Activated naive CD4-positive, alpha-beta T cell treated with anti-CD3 and anti-CD28 coated beads, Interleukin-2, amount 50 U/mL, for 72 hours (primary cell): ENCODE data around the gene CD8B2. TPM values are rescaled to one million over a fixed set of nuclear protein-coding genes. Genes with fewer than 3 reads are reported as not detected.
"Not testable (repeated sequence)": the region's sequence is repeated elsewhere in the genome, so short reads cannot be mapped to it uniquely, and the experiment has no call there.

ENCODE experiments used
- ATAC-seq, 2 donors: fragments of 150-1000 bp; cut with Tn5 transposase; 2 replicates each; pipeline ENCODE4 v1.10.0; 2021; ENCODE audit warnings: mild to moderate bottlenecking in 2 of 2, moderate library complexity in 2 of 2
- DNase-seq, 2 donors: peaks; one replicate each; pipeline ENCODE4 v3.0.0; 2021 to 2022; ENCODE audit warnings: low spot score in 2 of 2
- H3K27ac Mint-ChIP-seq, 2 donors: one replicate each; pipeline ENCODE4 v1.8.0; 2022; ENCODE audit warnings: mild to moderate bottlenecking in 2 of 2, mixed read lengths in 2 of 2
- H3K36me3 Mint-ChIP-seq, 2 donors: one replicate each; pipeline ENCODE4 v1.8.0; 2022; ENCODE audit warnings: mixed read lengths in 2 of 2
- H3K9me3 Mint-ChIP-seq, 2 donors: one replicate each; pipeline ENCODE4 v1.8.0; 2022; ENCODE audit warnings: mixed read lengths in 2 of 2
- total RNA-seq, 2 donors: library from RNA; stranded (reverse); gene quantifications; one replicate each; pipeline ENCODE4 v1.2.3, GENCODE V29; 2022

CD8B2 gene
- total RNA-seq, 2 donors from 2014 or later, result 0.76 TPM; not detected in 1

DNA sequence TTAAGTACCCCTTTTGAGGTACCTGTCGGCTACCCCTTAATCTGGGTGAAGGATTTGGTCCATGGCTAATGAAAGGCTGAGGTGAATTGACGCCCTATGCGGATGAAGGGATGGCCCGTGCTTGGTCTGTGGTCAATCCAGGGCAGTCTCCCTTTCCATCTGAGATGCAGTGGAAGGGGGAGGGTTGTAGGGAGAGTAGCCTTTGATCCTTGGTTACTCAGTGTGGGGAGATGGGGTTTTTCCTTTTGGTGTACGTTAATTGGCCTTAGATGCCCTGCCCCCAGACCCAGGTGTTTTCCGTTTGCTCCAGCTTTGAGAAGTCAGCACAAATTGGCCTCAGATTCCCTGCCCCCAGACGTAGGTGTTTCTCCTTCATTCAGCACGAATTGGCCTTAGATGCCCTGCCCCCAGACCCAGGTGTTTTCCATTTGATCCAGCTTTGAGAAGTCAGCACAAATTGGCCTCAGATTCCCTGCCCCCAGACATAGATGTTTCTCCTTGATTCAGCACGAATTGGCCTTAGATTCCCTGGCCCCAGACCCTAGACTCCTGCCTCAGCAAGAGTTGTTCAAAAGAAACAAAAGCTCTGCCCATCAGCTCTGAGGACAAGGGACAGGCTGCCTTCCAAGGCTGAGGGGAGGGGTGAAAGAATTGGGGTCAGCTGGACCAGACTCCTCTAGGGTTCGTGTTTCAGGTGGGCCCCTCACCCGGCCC lies 21.7 kb downstream of the CD8B2 start:
- not testable (repeated sequence) for H3K27ac Mint-ChIP-seq, ATAC-seq, H3K9me3 Mint-ChIP-seq, DNase-seq, H3K36me3 Mint-ChIP-seq

DNA sequence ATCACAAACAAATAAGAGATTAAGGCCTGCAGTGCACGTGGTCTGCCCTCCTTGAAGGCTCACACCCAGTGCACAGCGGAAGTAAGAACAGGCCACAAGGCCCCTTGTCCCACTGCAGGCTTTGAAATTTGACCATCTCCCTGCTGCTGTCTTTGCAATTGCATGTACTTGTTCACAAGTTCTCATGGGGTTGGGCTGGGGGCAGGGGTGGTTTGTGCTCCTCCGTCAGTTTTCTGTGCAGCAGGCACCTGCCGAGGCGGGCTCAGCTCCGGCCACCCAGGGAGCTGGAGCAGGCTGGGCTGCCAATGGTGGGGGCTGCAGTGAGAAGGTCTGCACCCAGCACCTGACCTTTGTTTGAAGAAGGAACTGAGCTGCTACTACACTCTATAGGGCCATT lies 22.2 kb downstream of the CD8B2 start:
- not testable (repeated sequence) for H3K36me3 Mint-ChIP-seq

DNA sequence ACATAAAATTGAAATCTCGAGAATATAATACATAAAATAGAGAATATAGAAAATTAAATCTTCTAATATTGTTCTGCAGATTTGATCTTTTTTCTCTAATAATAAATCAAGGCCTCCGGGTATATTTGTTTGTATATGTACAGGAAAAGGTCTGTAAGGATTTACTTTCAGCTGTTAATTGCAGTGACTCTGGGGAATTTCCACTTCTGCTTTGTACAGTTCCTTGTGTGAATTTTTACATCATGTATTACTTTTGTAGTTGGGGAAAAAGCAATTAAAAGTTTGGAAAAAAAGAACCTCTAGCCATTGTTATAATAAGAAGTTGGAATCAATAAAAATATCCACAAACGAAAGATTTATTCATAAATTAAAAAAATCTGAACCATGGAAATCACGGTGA lies 23.6 kb downstream of the CD8B2 start:
- not testable (repeated sequence) for H3K27ac Mint-ChIP-seq, H3K36me3 Mint-ChIP-seq, H3K9me3 Mint-ChIP-seq, DNase-seq, ATAC-seq

More for the DNA sequence above, 22.2 kb downstream of the CD8B2 start:
- H3K9me3 Mint-ChIP-seq, H3K27ac Mint-ChIP-seq, ATAC-seq, DNase-seq: not testable (repeated sequence)

DNA sequence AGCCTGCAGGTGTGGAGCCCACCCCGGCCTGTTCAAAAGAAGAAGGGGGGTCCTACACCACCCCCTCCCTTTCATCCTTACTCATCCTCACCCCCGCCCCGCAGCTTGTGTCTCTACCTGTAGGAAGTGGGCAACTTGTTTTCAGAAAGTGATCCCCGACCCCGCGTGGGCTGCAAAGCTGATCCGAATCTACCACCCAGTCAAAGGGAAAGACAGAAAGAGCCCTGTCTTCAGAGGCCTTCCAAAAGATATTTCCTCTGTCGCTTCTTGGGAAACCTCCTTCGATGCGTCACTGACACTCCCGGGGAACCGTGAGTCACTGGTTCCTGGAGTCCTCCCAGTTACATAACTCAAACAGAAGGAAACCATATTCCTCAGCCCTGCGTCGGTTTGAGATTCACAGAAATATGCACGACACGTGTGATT lies 24.3 kb downstream of the CD8B2 start:
- peak; percentile 79 to 80 for ATAC-seq
- not testable (repeated sequence) for DNase-seq, H3K36me3 Mint-ChIP-seq, H3K9me3 Mint-ChIP-seq
- peak overlapping the region; percentile 15 to 58 for H3K27ac Mint-ChIP-seq

DNA sequence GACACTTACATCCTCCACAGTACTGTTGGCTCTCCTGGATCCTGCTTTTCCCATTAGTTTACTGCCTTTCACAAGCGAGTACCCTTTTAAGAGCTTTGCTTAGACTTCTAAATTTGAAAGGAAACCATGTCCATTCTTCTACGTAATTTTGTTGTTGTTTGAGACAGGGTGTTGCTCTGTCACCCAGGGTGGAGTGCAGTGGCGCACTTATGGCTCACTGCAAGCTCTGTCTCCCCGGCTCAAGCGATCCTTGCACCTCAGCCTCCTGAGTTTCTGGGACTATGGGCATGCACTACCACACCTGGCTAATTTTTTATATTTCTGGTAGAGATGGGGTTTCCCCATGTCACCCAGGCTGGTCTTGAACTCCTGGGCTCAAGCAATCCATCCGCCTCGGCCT lies 24.8 kb downstream of the CD8B2 start:
- peak; percentile 9 to 22 for ATAC-seq
- H3K27ac Mint-ChIP-seq, result peak overlapping the region; percentile 15 to 58
- not testable (repeated sequence) for H3K9me3 Mint-ChIP-seq, H3K36me3 Mint-ChIP-seq, DNase-seq

DNA sequence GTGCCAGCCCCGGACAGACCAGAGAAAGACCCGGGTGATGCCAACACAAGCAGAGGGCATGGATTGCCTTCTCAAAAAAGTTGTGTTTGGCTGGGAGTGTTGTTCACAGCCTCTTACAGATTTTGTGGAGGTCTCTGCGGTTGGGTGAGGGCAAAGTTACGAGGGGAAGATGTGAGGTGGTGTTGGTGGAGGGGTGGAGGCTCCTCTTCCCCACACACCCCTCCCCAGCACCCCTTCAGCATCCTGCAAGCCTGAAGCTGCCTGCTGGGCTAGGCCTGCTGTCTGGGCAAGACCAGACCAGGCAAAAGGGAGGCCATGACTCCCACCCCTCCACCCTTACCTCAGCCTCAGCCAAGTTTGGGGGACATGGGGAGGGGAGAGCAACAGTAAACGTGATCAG lies 26.2 kb downstream of the CD8B2 start:
- H3K27ac Mint-ChIP-seq, H3K9me3 Mint-ChIP-seq, H3K36me3 Mint-ChIP-seq, DNase-seq, ATAC-seq: not testable (repeated sequence)

DNA sequence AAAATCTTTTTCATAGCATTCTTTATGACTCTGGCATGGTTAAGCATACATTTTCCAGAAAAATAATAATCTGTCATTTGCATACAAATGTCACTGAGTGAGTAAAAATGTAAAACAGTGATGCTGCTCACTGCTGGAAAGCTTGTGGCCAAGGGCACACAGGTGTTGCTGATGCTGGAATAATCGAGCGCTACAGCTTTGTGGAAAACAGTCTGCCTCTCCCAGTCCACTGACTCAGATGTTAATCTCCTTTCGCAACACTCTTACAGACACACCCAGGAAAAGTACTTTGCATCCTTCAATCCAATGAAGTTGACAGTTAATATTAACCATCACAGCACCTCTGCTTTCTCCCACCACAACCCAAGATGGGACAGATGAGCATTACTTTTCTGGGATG lies 27.7 kb downstream of the CD8B2 start:
- DNase-seq, H3K9me3 Mint-ChIP-seq, H3K36me3 Mint-ChIP-seq: not testable (repeated sequence)
- peak overlapping the region in 1 of 2 donors; percentile 10 for H3K27ac Mint-ChIP-seq
- ATAC-seq, result peak in 1 of 2 donors; percentile 51

DNA sequence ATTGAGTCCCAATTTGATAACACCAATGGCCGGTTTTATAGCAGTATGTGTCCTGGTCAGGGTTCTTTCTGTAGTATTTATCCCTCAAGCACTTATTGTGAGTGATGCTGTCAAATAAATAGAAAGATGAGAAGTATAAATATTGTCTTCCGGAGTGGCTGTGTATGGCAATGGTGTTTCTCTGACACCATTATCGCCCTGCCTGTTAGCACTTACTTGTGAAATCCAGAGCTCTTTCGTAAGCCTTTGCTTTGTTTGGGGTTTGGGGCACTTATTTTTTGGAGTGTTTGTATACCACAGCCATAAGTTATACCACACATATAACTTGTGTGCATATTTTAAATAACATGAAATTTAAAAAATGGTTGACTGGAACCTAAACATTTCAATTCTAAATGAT lies 29.3 kb downstream of the CD8B2 start:
- Mint-ChIP-seq H3K36me3 (no peaks in the 10 kb centered on the region), H3K9me3 (no peaks in the 10 kb centered on the region)

DNA sequence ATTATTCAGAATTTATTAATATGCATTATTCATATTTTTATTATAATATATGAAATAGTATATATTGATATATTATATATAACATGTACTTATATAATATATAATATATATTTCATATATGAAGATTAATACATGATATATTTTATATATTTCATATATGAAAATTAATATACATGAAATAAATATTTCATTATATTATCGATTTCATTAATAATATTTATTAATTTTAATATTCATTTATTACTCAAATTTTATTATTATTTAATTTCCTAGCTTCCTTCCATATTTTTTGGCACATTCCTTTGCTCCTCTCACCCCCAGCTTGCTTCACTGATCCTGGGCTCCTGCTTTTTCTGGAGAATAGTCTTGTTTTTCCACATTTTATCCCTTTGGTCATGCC lies 29.7 kb downstream of the CD8B2 start:
- DNase-seq (no peak), ATAC-seq (no peak)
- no peak overlapping the region for H3K27ac Mint-ChIP-seq
- H3K36me3 Mint-ChIP-seq, result no peaks in the 10 kb centered on the region
- H3K9me3 Mint-ChIP-seq, result no peaks in the 10 kb centered on the region

More for the DNA sequence above, 29.3 kb downstream of the CD8B2 start:
- no peak overlapping the region for H3K27ac Mint-ChIP-seq
- ATAC-seq (no peak), DNase-seq (no peak)

DNA sequence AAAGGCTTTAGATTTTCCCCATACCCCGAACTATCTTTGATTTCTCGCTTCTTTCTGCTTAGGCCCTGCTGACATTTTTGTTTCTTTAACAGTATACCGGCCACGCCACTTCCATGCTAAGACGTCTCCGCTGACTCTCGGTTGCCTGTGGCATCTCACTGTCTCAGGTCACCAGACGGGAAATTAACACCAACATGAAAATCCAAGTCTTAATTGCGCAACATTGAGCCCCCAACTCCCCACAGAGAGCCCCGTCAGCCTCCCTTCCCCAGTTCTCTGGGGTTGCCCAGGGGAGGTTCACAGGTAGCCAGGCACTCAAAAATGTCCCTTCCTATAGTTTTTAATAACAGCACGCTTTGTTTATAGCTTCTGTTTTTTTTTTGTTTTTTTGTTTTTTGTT lies 30.2 kb downstream of the CD8B2 start:
- Mint-ChIP-seq H3K36me3 (no peaks in the 10 kb centered on the region), H3K27ac (no peak overlapping the region), H3K9me3 (no peaks in the 10 kb centered on the region)
- ATAC-seq (no peak), DNase-seq (no peak)

DNA sequence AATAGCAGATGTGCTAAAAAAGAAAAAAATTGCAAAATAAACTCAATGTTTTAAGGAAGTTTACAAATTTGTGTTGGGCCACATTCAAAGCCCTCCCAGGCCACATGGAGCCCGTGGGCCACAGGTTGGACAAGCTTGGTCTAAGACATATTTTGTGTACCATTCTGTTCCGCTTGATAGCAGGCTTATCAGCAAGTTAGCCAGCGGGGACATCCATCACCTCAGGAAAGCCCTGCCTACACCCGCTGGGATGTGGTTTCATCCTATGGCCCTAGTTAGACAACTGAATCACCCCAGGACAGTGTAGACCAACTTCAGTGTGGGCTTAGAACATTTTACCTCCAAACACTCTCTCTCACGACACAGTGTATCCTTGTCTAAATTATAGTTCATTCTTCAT lies 32.6 kb downstream of the CD8B2 start:
- ATAC-seq (no peak), DNase-seq (no peak)
- peaks cover 8 to 12% of the 10 kb centered on the region in 2 donors for H3K9me3 Mint-ChIP-seq
- peaks cover 4 to 9% of the 10 kb centered on the region in 2 donors for H3K36me3 Mint-ChIP-seq
- no peak overlapping the region for H3K27ac Mint-ChIP-seq

DNA sequence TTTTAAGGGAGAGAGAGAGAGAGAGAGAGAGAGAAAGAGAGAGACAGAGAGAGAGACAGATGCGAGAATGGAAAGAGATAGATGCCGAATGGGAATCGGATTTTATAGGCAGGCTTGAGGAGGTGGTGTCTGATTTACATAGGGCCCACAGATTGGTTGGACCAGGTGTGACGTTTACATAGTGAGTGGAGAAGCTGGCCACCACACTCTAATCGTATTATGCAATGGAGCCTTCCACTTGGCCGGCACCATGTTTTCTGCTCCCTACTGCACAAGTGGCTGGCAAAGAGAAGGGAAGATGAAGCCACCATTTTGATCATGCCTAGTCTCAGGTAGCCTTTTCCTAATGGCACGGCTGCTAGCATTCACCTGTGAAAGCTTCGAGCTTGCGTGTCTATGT lies 33.9 kb downstream of the CD8B2 start:
- no peak overlapping the region for H3K27ac Mint-ChIP-seq
- DNase-seq, result no peak
- peaks cover 7 to 13% of the 10 kb centered on the region in 2 donors for H3K36me3 Mint-ChIP-seq
- H3K9me3 Mint-ChIP-seq, result peaks cover 12 to 13% of the 10 kb centered on the region in 2 donors
- ATAC-seq, result no peak

DNA sequence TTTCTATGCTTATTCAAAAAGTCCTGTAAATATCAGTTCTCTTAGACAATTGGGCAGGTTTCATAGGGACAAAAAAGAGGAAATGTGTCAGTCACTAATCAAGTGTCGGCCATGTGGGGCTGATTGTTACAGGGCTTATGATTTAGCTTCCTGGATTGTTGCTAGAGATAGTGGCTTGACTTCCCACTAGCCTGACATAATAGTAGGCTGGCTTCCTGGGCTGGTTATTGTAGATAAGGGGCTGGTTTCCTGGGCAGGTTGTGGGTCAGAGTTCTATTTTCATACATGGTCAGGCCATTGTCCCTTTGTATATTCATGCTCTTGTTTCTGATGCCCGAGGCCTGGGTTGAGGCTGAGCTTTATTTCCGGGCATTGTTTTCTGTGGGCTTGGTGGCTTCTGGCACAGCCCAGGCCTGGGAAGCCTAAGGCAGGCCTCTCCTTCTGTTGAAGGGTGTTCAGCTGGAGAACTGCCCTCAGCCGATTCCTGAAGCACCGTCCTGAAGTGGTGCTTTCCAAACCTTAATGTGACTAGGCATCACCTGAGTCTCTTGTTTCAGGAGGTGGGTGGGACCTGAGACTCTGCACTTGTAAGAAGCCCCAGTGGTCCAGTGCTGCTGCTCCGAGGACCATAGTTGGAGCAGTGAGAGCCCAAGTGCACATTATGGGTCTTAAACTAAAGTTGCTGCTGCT lies 37.0 kb downstream of the CD8B2 start:
- DNase-seq (no peak), ATAC-seq (no peak)
- Mint-ChIP-seq H3K27ac (no peak overlapping the region), H3K9me3 (peaks cover 12 to 13% of the 10 kb centered on the region in 2 donors), H3K36me3 (peaks cover 7 to 13% of the 10 kb centered on the region in 2 donors)

DNA sequence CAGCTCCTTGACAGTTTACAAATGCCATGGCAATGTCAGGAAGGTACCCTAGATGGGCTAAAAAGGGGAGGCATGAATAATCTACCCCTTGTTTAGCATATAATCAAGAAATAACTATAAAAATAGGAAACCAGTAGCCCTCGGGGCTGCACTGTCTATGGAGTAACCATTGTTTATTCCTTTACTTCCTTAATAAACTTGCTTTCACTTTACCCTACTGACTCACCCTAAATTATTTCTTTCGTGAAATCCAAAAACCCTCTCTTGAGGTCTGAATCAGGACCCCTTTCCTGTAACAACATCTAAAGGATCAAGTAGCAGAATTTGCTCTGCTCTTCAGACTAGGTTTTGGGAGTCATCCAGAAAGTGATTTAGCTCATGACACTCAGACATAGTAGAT lies 43.7 kb downstream of the CD8B2 start:
- no peak for ATAC-seq
- Mint-ChIP-seq H3K36me3 (no peaks in the 10 kb centered on the region), H3K27ac (no peak overlapping the region), H3K9me3 (no peaks in the 10 kb centered on the region)
- no peak for DNase-seq

DNA sequence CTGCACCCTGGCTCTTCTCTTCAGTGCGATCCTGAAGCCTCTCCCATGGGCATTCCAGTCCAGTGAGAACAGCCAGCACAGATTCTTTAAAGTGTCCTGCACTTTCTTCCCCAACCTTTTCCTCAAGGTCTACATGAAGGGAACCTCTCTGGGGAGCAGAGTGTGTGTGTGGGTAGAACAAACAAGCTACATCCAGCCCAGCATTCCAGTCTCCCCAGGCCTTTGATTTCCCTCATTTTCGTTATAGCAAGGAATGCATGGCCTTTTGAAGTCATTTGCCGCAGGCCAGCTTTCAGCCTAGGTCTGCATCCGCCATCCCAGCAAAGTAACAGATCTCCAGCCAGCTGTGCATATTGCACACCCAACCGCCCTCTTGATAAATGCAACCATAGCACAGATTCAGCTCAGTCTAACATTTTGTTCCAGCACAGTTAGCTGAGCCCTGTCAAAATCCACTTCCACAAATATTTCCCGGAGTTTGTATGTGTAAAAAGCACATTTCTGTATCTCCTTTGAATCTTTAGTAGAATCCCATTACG lies 44.6 kb downstream of the CD8B2 start:
- no peaks in the 10 kb centered on the region for H3K9me3 Mint-ChIP-seq
- no peak for DNase-seq
- no peak for ATAC-seq
- no peak overlapping the region for H3K27ac Mint-ChIP-seq
- H3K36me3 Mint-ChIP-seq, result no peaks in the 10 kb centered on the region

DNA sequence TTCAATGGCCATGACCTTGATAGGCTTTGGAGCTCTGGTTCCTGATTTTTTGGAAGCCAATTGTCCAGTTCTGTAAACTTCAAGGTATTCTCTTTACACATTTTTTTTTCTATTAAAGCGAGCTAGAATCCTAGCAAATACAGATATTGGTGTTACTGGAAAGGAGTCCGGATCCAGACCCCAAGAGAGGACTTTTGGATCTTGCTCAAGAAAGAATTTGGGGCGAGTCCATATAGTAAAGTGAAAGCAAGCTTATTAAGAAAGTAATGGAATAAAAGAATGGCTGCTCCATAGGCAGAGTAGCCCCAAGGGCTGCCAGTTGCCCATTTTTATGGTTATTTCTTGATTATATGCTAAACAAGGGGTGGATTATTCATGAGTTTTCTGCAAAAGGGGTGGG lies 45.1 kb downstream of the CD8B2 start:
- H3K9me3 Mint-ChIP-seq, result no peaks in the 10 kb centered on the region
- no peak for DNase-seq
- no peaks in the 10 kb centered on the region for H3K36me3 Mint-ChIP-seq
- ATAC-seq, result no peak
- no peak overlapping the region for H3K27ac Mint-ChIP-seq

DNA sequence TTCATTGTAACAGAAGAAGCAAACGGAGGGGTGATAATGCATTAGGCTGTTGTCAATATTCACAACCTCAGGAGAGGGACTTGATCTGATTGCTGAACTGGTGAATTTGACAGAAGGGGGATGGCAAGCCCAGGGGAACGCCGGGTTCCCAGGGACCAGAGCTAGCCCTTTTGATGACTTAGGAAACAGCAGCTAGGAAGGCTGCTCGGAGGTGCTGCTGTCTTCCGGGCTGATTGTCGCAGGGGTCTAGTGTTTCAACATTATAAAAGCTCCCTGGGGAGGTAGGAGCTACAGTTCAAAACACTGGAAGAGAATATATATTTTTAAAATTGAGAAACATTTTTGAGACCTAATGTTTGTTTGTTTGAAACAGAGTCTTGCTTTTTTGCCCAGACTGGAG lies 47.3 kb downstream of the CD8B2 start:
- H3K36me3 Mint-ChIP-seq, result no peaks in the 10 kb centered on the region
- ATAC-seq (no peak), DNase-seq (no peak)
- H3K9me3 Mint-ChIP-seq, result no peaks in the 10 kb centered on the region
- H3K27ac Mint-ChIP-seq, result no peak overlapping the region

DNA sequence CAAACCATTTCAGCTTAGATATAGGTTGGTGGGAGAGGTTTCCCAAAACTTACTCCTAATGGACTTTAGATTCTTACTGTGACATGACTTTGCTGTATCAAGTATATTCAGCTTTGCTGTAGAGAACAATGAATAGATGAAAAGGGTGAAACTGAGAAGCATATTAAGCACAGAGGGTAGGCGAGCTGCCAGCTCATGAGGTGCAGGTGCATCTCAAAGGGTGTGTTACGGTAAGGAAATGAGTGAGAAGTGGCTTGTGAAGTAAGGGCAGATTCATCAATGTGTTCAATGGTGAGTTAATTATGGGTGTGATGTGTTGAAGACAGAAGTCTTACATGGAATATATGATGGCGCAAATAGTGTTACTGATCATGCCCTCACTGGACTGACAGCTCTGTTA lies 49.3 kb downstream of the CD8B2 start:
- H3K27ac Mint-ChIP-seq, result no peak overlapping the region
- DNase-seq, result no peak
- no peaks in the 10 kb centered on the region for H3K9me3 Mint-ChIP-seq
- ATAC-seq, result peak in 1 of 2 donors; percentile 88
- no peaks in the 10 kb centered on the region for H3K36me3 Mint-ChIP-seq
